Measurements from ENCODE around the gene CDK8.
A peak's percentile ranks its signal among the peaks of the same experiment; 100 is the strongest.

CDK8 gene

DNA sequence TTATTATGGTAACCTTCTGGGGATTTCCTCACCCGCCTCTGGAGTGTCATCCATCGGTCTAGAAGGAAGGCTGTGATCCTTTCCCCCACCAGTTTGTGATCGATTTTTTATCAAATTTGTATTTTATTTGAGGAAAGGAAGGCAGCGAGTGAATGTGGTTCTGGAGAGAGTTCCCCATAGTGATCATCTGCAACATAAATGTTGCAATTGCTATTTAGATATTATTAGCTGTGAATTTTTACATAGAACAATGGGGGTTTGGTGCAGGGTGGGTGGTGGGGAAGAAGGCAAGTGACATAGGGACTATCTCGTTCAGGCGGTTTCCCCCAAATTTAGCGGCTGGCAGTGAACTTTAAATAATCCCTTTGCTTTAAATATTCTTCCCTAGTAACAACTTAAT is 1.2 kb downstream of the CDK8 start:
- TF ChIP-seq ZBTB7A (IDR thresholded peaks at IDR 0.05; ENCODE audit: low read depth) (no peak), TCF12 (IDR thresholded peaks at IDR 0.05; ENCODE audit: low read depth) (no peak), CREB1 (IDR thresholded peaks at IDR 0.05; ENCODE audit: low read depth) (no peak), TEAD4 (IDR thresholded peaks at IDR 0.05) (no peak)
- TF ChIP-seq, protein P1, sequence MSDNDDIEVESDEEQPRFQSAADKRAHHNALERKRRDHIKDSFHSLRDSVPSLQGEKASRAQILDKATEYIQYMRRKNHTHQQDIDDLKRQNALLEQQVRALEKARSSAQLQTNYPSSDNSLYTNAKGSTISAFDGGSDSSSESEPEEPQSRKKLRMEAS (IDR thresholded peaks at IDR 0.05), result no peak

DNA sequence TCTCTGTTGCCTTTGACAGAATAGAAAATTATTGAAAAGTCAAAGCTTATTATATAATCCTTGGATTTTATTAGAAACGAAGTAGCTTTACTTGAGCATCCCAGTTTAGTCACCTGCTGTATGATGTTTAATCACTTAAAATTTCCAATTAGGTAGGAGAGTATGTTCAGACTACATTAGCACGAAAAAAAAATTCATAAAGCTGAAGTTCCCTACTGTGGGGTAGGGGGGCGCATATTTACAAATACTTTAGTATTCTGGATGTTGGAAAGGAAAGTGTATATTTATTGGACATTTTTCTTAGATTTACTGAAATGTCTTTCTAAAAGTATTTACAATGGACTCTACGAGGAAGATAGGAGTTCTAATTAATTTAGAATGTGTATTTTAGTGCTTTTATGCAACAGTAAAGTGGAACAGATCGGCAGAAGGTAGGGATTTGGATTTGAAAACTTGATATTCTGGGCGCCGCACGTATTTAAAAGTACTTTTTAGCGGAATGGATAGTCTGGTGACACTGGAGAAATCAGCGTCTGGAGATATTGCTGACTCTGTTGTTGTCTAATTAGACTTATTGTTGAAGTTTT is 1.9 kb downstream of the CDK8 start:
- TF ChIP-seq TCF12 (IDR thresholded peaks at IDR 0.05; ENCODE audit: low read depth) (no peak), EP300 (IDR thresholded peaks at IDR 0.05; ENCODE audit: borderline replicate concordance) (no peak), CEBPB (IDR thresholded peaks at IDR 0.05) (no peak), NFIC (IDR thresholded peaks at IDR 0.05) (no peak), ZBTB7A (IDR thresholded peaks at IDR 0.05; ENCODE audit: low read depth) (no peak), CREB1 (IDR thresholded peaks at IDR 0.05; ENCODE audit: low read depth) (no peak), TEAD4 (IDR thresholded peaks at IDR 0.05) (no peak), RAD21 (IDR thresholded peaks at IDR 0.05; ENCODE audit: low read depth) (no peak), YY1 (IDR thresholded peaks at IDR 0.05; ENCODE audit: low read depth) (no peak), TAF1 (IDR thresholded peaks at IDR 0.05; ENCODE audit: low read depth) (no peak), EGR1 (IDR thresholded peaks at IDR 0.05) (no peak), FOXM1 (IDR thresholded peaks at IDR 0.05; ENCODE audit: borderline replicate concordance, low read depth) (no peak)
- TF ChIP-seq, protein P1 (IDR thresholded peaks at IDR 0.05), result no peak
- TF ChIP-seq, protein P2, sequence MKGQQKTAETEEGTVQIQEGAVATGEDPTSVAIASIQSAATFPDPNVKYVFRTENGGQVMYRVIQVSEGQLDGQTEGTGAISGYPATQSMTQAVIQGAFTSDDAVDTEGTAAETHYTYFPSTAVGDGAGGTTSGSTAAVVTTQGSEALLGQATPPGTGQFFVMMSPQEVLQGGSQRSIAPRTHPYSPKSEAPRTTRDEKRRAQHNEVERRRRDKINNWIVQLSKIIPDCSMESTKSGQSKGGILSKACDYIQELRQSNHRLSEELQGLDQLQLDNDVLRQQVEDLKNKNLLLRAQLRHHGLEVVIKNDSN (IDR thresholded peaks at IDR 0.05), result no peak
- TF ChIP-seq, protein P3, sequence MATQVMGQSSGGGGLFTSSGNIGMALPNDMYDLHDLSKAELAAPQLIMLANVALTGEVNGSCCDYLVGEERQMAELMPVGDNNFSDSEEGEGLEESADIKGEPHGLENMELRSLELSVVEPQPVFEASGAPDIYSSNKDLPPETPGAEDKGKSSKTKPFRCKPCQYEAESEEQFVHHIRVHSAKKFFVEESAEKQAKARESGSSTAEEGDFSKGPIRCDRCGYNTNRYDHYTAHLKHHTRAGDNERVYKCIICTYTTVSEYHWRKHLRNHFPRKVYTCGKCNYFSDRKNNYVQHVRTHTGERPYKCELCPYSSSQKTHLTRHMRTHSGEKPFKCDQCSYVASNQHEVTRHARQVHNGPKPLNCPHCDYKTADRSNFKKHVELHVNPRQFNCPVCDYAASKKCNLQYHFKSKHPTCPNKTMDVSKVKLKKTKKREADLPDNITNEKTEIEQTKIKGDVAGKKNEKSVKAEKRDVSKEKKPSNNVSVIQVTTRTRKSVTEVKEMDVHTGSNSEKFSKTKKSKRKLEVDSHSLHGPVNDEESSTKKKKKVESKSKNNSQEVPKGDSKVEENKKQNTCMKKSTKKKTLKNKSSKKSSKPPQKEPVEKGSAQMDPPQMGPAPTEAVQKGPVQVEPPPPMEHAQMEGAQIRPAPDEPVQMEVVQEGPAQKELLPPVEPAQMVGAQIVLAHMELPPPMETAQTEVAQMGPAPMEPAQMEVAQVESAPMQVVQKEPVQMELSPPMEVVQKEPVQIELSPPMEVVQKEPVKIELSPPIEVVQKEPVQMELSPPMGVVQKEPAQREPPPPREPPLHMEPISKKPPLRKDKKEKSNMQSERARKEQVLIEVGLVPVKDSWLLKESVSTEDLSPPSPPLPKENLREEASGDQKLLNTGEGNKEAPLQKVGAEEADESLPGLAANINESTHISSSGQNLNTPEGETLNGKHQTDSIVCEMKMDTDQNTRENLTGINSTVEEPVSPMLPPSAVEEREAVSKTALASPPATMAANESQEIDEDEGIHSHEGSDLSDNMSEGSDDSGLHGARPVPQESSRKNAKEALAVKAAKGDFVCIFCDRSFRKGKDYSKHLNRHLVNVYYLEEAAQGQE (IDR thresholded peaks at IDR 0.05; ENCODE audit: low read depth), result no peak

DNA sequence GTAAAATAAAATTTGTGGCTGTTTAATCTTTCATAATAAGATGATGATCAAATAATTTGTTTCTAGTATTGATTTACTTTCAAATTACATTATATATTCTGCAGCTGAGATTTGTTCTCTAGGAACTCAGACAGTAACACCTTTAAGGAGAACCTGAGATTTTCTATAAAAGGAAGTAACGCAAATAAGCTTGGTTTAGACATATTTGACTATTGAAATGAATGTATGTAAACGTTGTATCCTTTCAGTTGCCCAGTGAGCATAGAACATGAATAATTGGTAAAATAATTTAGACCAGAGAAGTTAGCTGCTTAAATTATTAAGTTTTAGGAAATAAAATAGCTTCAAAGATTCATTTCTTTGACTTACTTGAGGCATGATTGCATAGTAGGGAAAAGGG is 3.1 kb downstream of the CDK8 start:
- TF ChIP-seq TAF1 (IDR thresholded peaks at IDR 0.05; ENCODE audit: low read depth) (no peak), TCF12 (IDR thresholded peaks at IDR 0.05; ENCODE audit: low read depth) (no peak), EGR1 (IDR thresholded peaks at IDR 0.05) (no peak), EP300 (IDR thresholded peaks at IDR 0.05; ENCODE audit: borderline replicate concordance) (no peak), CEBPB (IDR thresholded peaks at IDR 0.05) (no peak), FOXM1 (IDR thresholded peaks at IDR 0.05; ENCODE audit: borderline replicate concordance, low read depth) (no peak)
- TF ChIP-seq, protein P1 (IDR thresholded peaks at IDR 0.05), result no peak
- TF ChIP-seq, protein P3 (IDR thresholded peaks at IDR 0.05; ENCODE audit: low read depth), result no peak

DNA sequence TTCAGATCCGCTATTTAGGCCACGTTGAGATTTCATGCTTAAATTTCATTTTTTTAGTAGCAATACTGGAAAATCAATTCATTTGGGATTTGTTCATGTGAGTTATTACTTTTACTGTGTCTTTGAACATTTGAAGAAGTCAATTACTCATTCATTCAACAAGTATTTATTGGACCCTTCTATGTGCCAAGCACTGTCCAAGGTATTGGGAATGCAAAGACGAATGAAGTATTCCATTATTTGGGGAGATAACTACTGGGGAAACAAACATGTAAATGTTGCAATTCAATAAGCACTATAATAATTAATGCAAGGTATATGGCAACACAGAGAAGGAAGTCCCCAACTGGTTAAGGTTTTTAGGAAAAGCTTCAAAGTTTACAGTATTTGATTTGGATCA is 5.7 kb downstream of the CDK8 start:
- TF ChIP-seq CREB1 (IDR thresholded peaks at IDR 0.05; ENCODE audit: low read depth) (no peak), ZBTB7A (IDR thresholded peaks at IDR 0.05; ENCODE audit: low read depth) (no peak)
- TF ChIP-seq, protein P2 (IDR thresholded peaks at IDR 0.05), result no peak
- TF ChIP-seq, protein P3 (IDR thresholded peaks at IDR 0.05; ENCODE audit: low read depth), result peak; percentile 66

DNA sequence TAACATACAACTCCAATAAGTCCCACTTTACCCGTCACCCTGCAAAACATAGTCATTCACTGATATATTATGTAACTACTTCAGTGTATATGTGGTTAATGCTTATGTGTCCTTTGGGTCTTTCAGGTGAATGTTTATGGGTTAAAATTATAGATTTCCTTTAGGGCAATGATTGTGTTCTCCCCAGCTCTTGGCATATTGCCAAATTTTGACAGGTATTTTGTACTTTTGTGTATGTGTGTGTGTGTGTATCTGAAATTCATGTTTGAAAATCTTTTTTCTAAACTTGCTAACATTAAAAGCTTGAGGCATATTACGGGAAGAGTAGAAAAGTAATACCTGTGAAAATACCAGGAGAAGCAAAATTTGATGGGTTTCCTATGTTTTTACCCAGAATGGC is 8.2 kb downstream of the CDK8 start:
- TF ChIP-seq EP300 (IDR thresholded peaks at IDR 0.05; ENCODE audit: borderline replicate concordance), result no peak
- TF ChIP-seq, protein P2 (IDR thresholded peaks at IDR 0.05), result no peak
- TF ChIP-seq RAD21 (IDR thresholded peaks at IDR 0.05; ENCODE audit: low read depth), result no peak
- TF ChIP-seq NFIC (IDR thresholded peaks at IDR 0.05), result peak; percentile 58; the same call in 1 of the 2 replicates

All from Ishikawa (cell line).